Activated CD4-positive, alpha-beta T cell treated with anti-CD3 and anti-CD28 coated beads, Interleukin-2, amount 50 U/mL, for 24 hours (primary cell): ENCODE measurements around the gene DPPA5.
"Not testable (repeated sequence)": the region's sequence is repeated elsewhere in the genome, so short reads cannot be mapped to it uniquely, and the experiment has no call there.

Source experiments
- DNase-seq, 2 donors: peaks; one replicate each; pipeline ENCODE4 v3.0.0-alpha.2; 2020; ENCODE audit warnings: low read depth in 1 of 2, low spot score in 1 of 2

The DPPA5 gene

GRCh38 chr6:73353636-73354593 is at the start of gene DPPA5:
Gene DPPA5, minus strand, starts transcription at chr6:73354276. Its CDS starts 51 bp downstream, at chr6:73354225.
- no peak for DNase-seq

- no peak for DNase-seq
These were observed 46.6 kb upstream of the DPPA5 start for GRCh38 chr6:73400656-73401055.

DNA sequence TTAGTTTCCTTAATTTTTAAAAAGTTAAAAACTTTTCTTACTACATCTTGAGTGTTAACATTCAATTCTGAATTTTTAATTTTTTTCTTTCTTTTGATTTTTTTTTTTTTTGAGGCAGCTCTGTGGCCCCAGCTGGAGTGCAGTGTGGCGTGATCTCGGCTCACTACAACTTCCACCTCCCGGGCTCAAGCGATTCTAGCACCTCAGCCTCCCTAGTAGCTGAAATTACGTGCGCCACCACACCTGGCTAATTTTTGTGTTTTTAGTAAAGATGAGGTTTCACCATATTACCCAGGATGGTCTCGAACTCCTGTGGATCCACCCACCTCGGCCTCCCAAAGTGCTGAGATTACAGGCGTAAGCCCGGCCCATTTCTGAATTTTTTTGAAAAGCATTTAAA is 41.8 kb upstream of the DPPA5 start:
- no peak for DNase-seq

DNA sequence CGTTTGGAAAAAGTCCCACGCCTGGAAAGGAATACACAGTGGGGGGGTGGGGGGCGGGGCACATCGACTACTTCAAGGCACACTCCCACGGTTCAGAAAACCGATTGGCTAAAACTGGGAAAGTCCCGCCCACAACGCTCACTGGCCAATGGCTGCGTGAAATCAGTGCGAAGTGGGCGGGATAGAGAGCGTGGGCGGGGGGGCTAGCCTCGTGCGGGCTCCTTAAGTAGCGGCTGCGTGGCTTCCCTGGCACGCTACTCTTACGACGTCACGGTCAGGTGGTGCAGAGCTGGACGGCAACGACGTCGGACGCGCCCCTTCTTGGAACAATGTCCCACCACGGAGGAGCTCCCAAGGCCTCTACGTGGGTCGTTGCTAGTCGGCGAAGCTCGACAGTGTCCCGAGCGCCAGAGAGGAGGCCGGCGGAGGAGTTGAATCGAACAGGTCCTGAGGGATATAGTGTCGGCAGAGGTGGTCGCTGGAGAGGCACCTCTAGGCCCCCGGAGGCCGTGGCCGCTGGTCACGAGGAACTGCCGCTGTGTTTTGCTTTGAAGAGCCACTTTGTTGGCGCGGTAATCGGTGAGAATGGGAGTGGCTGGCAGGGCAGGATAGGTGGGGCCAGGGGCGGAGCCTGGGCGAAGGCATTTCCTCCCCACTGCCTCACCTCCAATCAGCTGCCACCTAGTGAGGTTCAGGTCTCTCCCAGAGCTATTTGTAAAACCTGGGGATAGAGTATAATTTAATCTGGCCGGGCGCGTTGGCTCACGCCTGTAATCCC is 40.7 kb upstream of the DPPA5 start, which contains the start of gene DDX43:
TSS of gene DDX43 (plus strand) at position 252 of the 778 bp plus-strand sequence. CDS start at position 330, 78 bp downstream.
- peak in 1 of 2 donors; percentile 3 for DNase-seq

DNA sequence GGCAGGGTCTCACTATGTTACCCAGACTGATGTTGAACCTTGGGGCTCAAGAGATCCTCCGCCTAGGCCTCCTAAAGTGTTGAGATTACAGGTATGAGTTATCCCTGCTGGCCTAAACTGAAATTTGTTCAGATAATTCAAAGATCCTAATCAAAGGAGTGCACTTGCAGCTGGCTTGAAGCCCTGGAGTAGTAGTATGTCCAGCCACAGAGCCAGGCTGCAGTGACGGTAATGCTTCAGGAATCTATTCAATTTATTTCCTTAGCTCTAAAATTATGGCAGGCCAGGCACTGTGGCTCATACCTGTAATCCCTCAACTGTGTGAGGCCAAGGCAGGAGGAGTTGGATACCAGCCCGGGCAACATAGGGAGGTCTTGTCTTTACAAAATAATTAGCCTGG is 39.2 kb upstream of the DPPA5 start:
- DNase-seq: no peak

GRCh38 chr6:73392188-73392587 is 38.1 kb upstream of the DPPA5 start:
- DNase-seq: not testable (repeated sequence)

DNA sequence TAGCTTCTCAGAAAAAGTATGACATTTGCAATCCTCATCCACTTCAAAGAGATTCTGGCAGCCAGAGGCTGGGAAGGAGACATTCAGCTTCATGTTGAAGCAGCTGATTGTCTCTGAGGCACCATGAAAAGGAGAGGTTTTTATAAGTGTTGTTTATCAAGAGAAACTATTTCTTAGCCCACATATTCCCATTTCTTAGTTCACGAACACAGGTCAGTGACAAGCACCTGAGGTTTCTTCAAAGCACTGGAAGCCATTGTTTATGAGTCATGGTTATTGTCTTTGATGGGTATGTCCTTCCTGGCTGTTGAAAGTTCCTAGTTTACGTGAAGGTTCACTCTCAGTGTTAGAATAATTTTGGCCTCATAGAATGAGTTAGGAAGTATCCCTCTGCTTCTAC is 37.6 kb upstream of the DPPA5 start:
- no peak for DNase-seq

DNA sequence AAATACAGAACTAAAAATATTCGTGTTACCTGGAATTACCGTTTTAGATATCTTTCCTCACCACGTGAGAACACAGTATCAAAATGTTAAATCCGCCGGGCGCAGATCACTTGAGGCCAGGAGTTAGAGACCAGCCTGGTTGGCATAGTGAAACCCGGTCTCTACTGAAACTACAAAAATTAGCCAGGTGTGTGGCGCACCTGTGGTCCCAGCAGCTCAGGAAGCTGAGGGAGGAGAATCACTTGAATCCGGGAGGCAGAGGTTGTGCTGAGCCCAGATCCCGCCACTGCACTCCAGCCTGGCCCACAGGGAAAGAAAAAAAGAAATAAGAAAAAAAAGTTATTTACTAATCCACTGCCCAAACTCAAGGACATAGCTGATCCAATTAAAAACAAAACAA is 35.8 kb upstream of the DPPA5 start:
- no peak for DNase-seq

- peak in 1 of 2 donors; percentile 30 for DNase-seq
These were observed 34.9 kb upstream of the DPPA5 start for GRCh38 chr6:73388800-73389512.

GRCh38 chr6:73388433-73388799 is 34.3 kb upstream of the DPPA5 start:
- no peak for DNase-seq

- no peak for DNase-seq
These were observed 28.5 kb upstream of the DPPA5 start for GRCh38 chr6:73382462-73383113.

GRCh38 chr6:73381531-73381930 is 27.5 kb upstream of the DPPA5 start:
- DNase-seq: not testable (repeated sequence)

DNA sequence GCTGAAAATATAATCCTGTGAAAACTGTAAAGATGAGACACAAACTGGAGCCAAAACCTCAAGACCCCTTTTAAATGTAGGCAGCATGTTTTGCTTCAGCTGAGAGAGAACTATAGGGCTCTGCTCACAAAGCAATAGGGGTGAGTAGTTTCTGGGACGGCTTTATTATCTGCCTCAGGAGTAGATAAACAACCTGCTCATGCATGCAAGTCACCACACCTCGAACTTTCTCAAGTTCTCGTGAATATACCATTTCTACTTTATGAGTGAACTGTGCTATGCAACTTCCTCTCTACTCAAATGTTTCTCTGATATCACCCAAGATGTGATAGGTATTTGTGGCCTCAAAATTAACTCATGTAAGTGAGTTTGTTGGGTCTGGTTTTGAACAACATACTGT is 23.1 kb upstream of the DPPA5 start:
- DNase-seq: no peak

- DNase-seq: no peak
These were observed 21.1 kb upstream of the DPPA5 start for GRCh38 chr6:73375216-73375615.

DNA sequence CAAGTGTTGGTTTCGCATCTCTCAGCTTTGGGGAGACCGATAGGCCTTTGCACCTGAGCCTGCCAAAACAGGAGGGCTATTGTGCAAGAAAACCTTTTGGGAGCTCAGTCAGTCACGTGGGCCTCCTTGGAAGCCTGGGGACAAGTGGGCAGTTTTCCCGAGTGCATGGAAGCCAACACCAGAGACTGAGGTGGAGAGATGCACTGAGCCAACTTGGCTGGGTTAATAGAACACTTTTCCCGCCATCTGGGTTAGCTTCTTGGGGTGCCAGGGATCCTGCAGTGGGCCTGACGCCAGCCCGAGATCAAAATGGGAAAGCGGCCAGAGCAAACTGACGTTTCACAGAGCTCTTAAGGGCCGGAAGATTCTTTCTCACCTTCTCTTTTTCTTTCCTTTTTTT is 18.4 kb upstream of the DPPA5 start:
- DNase-seq: no peak

DNA sequence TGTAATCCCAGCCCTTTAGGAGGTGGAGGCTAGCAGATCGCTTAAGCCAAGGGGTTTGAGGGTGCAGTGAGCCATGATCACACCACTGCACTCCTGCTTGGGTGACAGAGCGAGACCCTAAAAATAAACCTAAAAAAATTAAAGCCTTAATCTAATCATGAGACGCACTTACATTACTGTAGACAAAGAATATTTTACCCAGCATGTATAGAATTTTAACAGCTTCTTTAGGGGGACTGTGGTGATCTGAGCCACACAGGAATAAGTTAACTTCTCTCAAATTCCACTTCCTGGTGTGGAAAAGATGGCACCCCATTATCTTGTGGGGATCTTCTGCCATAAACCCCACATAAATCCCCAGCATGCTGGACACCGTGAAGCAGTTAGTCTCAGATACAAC is 17.9 kb upstream of the DPPA5 start:
- no peak for DNase-seq

- no peak for DNase-seq
These were observed 15.5 kb upstream of the DPPA5 start, which contains the start of gene OOEP for GRCh38 chr6:73369563-73369962. Gene OOEP, minus strand, starts transcription at chr6:73369897. Its CDS starts 105 bp downstream, at chr6:73369792.

DNA sequence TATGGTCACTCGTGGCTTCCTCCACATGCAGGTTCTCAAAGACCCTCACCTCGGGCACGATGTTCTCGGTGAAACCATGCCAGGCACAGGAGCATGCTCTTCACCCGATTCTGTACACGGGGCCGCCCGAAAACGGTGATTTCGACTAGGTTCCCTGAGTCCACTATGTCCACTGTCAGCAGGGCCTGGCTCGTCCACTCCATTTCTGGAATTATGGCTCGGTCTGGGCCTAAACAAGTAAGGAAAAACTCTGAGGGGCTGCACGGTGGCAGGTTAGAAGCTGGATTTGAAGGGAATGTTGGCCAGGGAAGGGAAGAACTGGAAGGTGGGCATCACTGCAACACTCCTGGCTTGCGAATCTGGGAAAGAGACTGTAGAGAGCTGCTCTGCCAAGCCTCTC is 15.1 kb upstream of the DPPA5 start:
- DNase-seq: no peak

- no peak for DNase-seq
These were observed 14.6 kb upstream of the DPPA5 start for GRCh38 chr6:73368675-73369074.

- DNase-seq: no peak
These were observed 13.8 kb upstream of the DPPA5 start for GRCh38 chr6:73367761-73368355.
